Panc1 (cell line): Measurements from ENCODE around the gene ANO1. TPM values are rescaled to one million over a fixed set of nuclear protein-coding genes. Genes with fewer than 3 reads are reported as not detected.

Experiments used
- ATAC-seq: fragments of 200-7000 bp; cut with Tn5 transposase; 2 replicates; pipeline ENCODE4 v1.9.1; 2020; ENCODE audit warnings: mild to moderate bottlenecking, moderate library complexity
- BruUV-seq: library from RNA; stranded (reverse); fragments of 400-500 nt; replicated peaks from 2 replicates; lab custom pipeline; 2021; lab: Mats Ljungman, UMichigan
- CTCF ChIA-PET: fragments of 300-600 bp; sonication (Branson Sonifier 250); formaldehyde crosslinking; loops from one replicate; lab custom pipeline; 2022; ENCODE audit warnings: antibody characterized with exemption; lab: Charles Lee
- POLR2A ChIA-PET: fragments of 300-600 bp; sonication (Branson Sonifier 250); formaldehyde crosslinking; loops from one replicate; lab custom pipeline; 2022; ENCODE audit warnings: antibody characterized with exemption; lab: Charles Lee
- DNase-seq: peaks from one replicate; pipeline ENCODE4 v3.0.0-alpha.2; 2010; ENCODE audit warnings: low read depth, low spot score
- H3K27ac ChIP-seq: 2 replicates; pipeline ENCODE4 v1.5.1; 2011; ENCODE audit warnings: mild to moderate bottlenecking, low read length, inconsistent platforms
- H3K27me3 ChIP-seq: fragments of 200-500 bp; sonication (Bioruptor generic); 2 replicates; pipeline ENCODE4 v1.6.0; 2014; ENCODE audit warnings: low read length, inconsistent platforms; ENCODE audit not compliant: control insufficient read depth, insufficient read depth
- H3K36me3 ChIP-seq: fragments of 200-500 bp; sonication (Bioruptor generic); 2 replicates; pipeline ENCODE4 v1.5.1; 2014; ENCODE audit warnings: inconsistent platforms, mild to moderate bottlenecking, low read length, moderate library complexity; ENCODE audit not compliant: control insufficient read depth, insufficient read depth
- H3K4me1 ChIP-seq: 2 replicates; pipeline ENCODE4 v1.5.1; 2011; ENCODE audit warnings: inconsistent platforms, mild to moderate bottlenecking, low read length, moderate library complexity; ENCODE audit not compliant: control insufficient read depth, insufficient read depth
- H3K4me3 ChIP-seq, 2 experiments: 2 replicates each; pipeline ENCODE4 v1.5.1; 2011 to 2012; ENCODE audit warnings: low read depth in 2 of 2, low read length in 2 of 2, mild to moderate bottlenecking in 2 of 2, inconsistent platforms in 1 of 2, moderate library complexity in 1 of 2
- H3K9me3 ChIP-seq: fragments of 200-500 bp; sonication (Bioruptor generic); 2 replicates; pipeline ENCODE4 v1.5.1; 2014; ENCODE audit warnings: low read depth, mild to moderate bottlenecking, inconsistent platforms, low read length, moderate library complexity; ENCODE audit not compliant: control insufficient read depth, insufficient read depth
- POLR2AphosphoS5 ChIP-seq: IDR thresholded peaks from 2 replicates; pipeline ENCODE4 v1.6.1; 2012; ENCODE audit warnings: mild to moderate bottlenecking, low read depth, low read length, moderate library complexity
- SIN3A ChIP-seq: IDR thresholded peaks from 2 replicates; pipeline ENCODE4 v1.6.1; 2012; ENCODE audit warnings: low read depth, mild to moderate bottlenecking, low read length, moderate library complexity, borderline replicate concordance; ENCODE audit not compliant: insufficient read depth
- TCF7L2 ChIP-seq: IDR thresholded peaks from 2 replicates; pipeline ENCODE4 v1.6.1; 2011; ENCODE audit warnings: mild to moderate bottlenecking, low read depth, low read length, inconsistent platforms
- in situ Hi-C: cut with HindIII; loops from 2 replicates; pipeline ENCODE4 v1.10.0; 2016; ENCODE audit warnings: low sequenced_read_pairs, low pct_unique_long_range_greater_than_20kb
- intact Hi-C: fragments of 100-400 bp; cut with micrococcal nuclease; formaldehyde crosslinking; loops from one replicate; pipeline ENCODE4 v1.10.0; 2022; ENCODE audit not compliant: unreplicated experiment
- total RNA-seq: library from RNA; stranded (reverse); gene quantifications from one replicate; pipeline ENCODE4 v1.2.1, GENCODE V29; 2021; ENCODE audit not compliant: unreplicated experiment
- TF ChIP-seq, protein P1 (sequence below), 2 experiments: IDR thresholded peaks; 2 replicates each; pipeline ENCODE4 v1.6.1; 2011 to 2012; ENCODE audit warnings: low read depth in 2 of 2, control low read depth in 1 of 2, low read length in 1 of 2, mild to moderate bottlenecking in 1 of 2, moderate library complexity in 1 of 2; ENCODE audit not compliant: insufficient read depth in 1 of 2
- TF ChIP-seq, protein P2 (sequence below): fragments of 450-650 bp; IDR thresholded peaks from 2 replicates; pipeline ENCODE4 v1.5.1; 2017; ENCODE audit warnings: mild to moderate bottlenecking

The ANO1 gene
- total RNA-seq, 1 experiment from 2014 or later: 2.3 TPM

DNA sequence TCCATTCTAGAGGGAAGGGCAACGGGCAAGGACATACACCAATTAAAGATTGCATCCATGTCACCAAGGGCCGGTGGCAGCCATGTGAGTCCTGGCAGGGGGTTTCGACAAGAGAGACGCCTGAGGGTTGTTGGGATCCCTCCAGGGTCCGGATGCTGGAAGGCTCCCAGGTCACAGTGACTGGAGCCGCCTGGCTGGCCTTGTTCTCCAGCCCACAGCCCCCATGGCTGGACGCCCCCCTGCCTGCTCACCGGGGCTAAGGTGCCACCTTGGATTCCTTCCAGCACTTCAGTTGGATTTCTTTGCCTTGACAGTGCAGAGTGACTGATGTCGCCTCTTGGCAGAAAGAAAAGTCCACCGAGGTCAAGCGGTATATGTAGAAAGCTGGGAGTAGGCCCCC, 42.6 kb downstream of the ANO1 start:
- ATAC-seq: peak; percentile 22; the same call in 1 of the 2 replicates
- no TSS peak for BruUV-seq
- POLR2A ChIA-PET: no interaction called here

DNA sequence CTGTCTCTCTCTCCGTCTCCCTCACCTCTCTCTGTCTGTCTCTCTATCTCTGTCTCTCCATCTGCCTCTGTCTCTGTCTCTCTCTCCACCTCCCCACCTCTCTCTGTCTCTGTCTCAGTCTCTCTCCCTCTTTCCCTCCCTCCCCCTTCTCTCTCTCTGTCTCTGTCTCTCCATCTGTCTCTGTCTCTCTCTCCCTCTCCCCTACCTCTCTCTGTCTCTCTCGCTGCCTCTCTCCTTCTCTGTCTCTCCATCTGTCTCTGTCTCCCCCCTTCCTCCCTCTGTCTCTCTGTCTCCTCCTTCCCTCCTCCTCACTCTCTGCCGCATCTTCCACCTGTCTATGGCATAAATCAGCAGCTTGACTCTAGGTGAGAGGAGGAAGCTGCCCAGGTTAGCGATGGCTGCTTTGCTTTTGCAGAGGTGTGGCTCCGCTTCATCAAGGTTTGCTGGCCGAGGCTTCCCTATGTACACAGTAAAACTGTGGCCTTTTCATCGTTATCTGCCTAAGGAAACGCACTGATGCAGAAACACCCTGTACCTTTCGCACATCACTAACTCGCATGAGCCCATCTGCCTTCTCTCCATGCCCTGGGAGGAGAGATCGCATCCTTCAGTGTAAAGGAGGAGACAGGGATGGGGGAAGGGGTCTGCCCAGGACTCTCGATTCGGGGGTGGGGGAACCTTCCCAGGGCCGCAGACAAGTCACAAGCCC, 44.5 kb downstream of the ANO1 start:
- peaks cover 3% of the 10 kb centered on the region; the same call in 1 of the 2 replicates for H3K4me1 ChIP-seq
- H3K27ac ChIP-seq: no peak overlapping the region
- in situ Hi-C loops: no loop called here
- TF ChIP-seq SIN3A (no peak), TCF7L2 (no peak), POLR2AphosphoS5 (no peak)
- TF ChIP-seq, protein P1, sequence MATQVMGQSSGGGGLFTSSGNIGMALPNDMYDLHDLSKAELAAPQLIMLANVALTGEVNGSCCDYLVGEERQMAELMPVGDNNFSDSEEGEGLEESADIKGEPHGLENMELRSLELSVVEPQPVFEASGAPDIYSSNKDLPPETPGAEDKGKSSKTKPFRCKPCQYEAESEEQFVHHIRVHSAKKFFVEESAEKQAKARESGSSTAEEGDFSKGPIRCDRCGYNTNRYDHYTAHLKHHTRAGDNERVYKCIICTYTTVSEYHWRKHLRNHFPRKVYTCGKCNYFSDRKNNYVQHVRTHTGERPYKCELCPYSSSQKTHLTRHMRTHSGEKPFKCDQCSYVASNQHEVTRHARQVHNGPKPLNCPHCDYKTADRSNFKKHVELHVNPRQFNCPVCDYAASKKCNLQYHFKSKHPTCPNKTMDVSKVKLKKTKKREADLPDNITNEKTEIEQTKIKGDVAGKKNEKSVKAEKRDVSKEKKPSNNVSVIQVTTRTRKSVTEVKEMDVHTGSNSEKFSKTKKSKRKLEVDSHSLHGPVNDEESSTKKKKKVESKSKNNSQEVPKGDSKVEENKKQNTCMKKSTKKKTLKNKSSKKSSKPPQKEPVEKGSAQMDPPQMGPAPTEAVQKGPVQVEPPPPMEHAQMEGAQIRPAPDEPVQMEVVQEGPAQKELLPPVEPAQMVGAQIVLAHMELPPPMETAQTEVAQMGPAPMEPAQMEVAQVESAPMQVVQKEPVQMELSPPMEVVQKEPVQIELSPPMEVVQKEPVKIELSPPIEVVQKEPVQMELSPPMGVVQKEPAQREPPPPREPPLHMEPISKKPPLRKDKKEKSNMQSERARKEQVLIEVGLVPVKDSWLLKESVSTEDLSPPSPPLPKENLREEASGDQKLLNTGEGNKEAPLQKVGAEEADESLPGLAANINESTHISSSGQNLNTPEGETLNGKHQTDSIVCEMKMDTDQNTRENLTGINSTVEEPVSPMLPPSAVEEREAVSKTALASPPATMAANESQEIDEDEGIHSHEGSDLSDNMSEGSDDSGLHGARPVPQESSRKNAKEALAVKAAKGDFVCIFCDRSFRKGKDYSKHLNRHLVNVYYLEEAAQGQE (IDR thresholded peaks at IDR 0.05; ENCODE audit: insufficient read depth in 1 of 2, low read depth in 2 of 2, low read length in 1 of 2): no peak
- TF ChIP-seq, protein P2, sequence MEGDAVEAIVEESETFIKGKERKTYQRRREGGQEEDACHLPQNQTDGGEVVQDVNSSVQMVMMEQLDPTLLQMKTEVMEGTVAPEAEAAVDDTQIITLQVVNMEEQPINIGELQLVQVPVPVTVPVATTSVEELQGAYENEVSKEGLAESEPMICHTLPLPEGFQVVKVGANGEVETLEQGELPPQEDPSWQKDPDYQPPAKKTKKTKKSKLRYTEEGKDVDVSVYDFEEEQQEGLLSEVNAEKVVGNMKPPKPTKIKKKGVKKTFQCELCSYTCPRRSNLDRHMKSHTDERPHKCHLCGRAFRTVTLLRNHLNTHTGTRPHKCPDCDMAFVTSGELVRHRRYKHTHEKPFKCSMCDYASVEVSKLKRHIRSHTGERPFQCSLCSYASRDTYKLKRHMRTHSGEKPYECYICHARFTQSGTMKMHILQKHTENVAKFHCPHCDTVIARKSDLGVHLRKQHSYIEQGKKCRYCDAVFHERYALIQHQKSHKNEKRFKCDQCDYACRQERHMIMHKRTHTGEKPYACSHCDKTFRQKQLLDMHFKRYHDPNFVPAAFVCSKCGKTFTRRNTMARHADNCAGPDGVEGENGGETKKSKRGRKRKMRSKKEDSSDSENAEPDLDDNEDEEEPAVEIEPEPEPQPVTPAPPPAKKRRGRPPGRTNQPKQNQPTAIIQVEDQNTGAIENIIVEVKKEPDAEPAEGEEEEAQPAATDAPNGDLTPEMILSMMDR: no peak
- H3K9me3 ChIP-seq: no peaks in the 10 kb centered on the region
- DNase-seq: no peak
- H3K4me3 ChIP-seq: no peak overlapping the region
- H3K36me3 ChIP-seq: no peaks in the 10 kb centered on the region
- peak; percentile 60; the same call in 1 of the 2 replicates for ATAC-seq
- POLR2A ChIA-PET: no interaction called here
- no TSS peak for BruUV-seq
- CTCF ChIA-PET: no interaction called here
- no peaks in the 10 kb centered on the region for H3K27me3 ChIP-seq
- intact Hi-C loops: no loop called here

More for the DNA sequence above, 42.6 kb downstream of the ANO1 start:
- Histone ChIP-seq H3K4me3 (no peak overlapping the region), H3K4me1 (no peaks in the 10 kb centered on the region), H3K27ac (no peak overlapping the region), H3K9me3 (no peaks in the 10 kb centered on the region), H3K36me3 (no peaks in the 10 kb centered on the region), H3K27me3 (no peaks in the 10 kb centered on the region)
- CTCF ChIA-PET: no interaction called here
- no peak for DNase-seq
- in situ Hi-C loops: no loop called here
- intact Hi-C loops: no loop called here
- TF ChIP-seq POLR2AphosphoS5 (no peak), TCF7L2 (no peak), SIN3A (no peak)
- TF ChIP-seq, protein P1 (IDR thresholded peaks at IDR 0.05; ENCODE audit: insufficient read depth in 1 of 2, low read depth in 2 of 2, low read length in 1 of 2): no peak
- TF ChIP-seq, protein P2: no peak
